Epithelial cell of proximal tubule (primary cell): ENCODE results near the gene ZNF341. TPM values are rescaled to one million over a fixed set of nuclear protein-coding genes. Genes with fewer than 3 reads are reported as not detected.
"Not testable (repeated sequence)": the region's sequence is repeated elsewhere in the genome, so short reads cannot be mapped to it uniquely, and the experiment has no call there.

Experiments used
- DNase-seq: peaks from one replicate; pipeline ENCODE4 v3.0.0-alpha.2; 2011; ENCODE audit warnings: low read depth
- H3K4me3 ChIP-seq: 2 replicates; pipeline ENCODE4 v1.5.1; 2011; ENCODE audit warnings: low read depth, mild to moderate bottlenecking, low read length
- CTCF ChIP-seq: conservative IDR thresholded peaks from 2 replicates; pipeline ENCODE4 v1.5.1; 2012; ENCODE audit warnings: low read depth, mild to moderate bottlenecking, low read length
- total RNA-seq: library from RNA; depleted of rRNA; stranded (reverse); fragments of >200 nt; gene quantifications from 2 replicates; pipeline ENCODE4 v1.2.3, GENCODE V29; 2015

The ZNF341 gene
- total RNA-seq, 1 donor from 2014 or later, result 2.1 TPM

DNA sequence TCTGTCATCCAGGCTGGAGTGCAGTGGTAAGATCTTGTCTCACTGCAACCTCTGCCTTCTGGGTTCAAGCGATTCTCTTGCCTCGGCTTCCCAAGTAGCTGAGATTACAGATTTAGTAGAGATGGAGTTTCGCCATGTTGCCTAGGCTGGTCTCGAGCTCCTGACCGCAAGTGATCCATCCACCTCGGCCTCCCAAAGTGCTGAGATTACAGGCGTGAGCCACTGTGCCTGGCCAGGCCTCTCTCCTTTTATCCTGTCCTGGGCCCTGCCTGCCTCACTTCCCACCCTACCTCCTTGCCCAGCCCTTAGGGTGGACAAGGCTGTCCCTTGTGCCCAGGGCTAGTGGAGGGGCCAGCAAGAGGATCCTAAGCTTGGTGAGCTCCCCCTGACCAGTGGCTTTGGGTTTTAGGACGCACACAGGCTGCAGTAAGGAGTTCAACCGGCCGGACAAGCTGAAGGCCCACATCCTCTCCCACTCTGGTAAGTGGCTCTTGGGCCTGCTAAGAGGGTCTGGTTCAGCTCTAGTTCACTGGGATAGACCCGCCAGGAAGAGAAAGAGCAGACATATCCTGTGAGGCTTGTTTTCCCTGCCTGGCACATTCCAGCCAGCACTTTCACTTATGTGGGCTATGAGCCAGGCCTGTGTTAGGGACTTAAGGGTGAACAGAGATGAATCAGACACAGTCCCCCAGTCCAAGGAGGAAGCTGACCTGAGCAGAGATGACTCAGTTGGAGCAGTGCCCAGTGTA is 57.5 kb downstream of the ZNF341 start:
- no peak overlapping the region for H3K4me3 ChIP-seq
- TF ChIP-seq CTCF, result no peak
- peak; percentile 96 for DNase-seq

DNA sequence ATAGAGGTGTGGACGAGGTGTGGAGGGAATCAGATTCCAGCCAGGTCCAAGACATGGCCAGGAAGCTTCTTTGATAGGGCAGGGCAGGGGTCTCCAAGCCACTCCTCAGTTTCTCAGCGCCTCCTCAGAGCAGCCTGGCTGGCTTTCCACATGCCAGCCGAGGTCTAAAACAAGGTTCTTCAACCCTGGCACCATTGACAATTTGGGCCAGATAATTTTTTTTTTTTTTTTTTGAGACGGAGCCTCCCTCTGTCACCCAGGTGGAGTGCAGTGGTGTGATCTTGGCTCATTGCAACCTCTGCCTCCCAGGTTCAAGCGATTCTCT is 58.0 kb downstream of the ZNF341 start:
- no peak overlapping the region for H3K4me3 ChIP-seq
- no peak for DNase-seq
- TF ChIP-seq CTCF, result no peak

- TF ChIP-seq CTCF, result no peak
- DNase-seq, result no peak
These were observed 58.8 kb downstream of the ZNF341 start for GRCh38 chr20:33790566-33790965.

DNA sequence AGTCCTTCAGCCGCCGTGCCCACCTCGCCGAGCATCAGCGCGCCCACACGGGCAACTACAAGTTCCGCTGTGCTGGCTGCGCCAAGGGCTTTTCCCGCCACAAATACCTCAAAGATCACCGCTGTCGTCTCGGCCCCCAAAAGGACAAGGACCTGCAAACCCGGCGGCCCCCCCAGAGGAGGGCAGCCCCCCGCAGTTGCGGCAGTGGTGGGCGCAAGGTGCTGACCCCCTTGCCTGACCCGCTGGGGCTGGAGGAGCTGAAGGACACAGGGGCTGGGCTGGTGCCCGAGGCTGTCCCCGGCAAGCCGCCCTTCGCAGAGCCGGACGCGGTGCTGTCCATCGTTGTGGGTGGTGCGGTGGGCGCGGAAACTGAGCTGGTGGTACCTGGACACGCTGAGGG is 59.2 kb downstream of the ZNF341 start:
- TF ChIP-seq CTCF, result no peak

More at GRCh38 chr20:33790566-33790965, 58.8 kb downstream of the ZNF341 start:
- H3K4me3 ChIP-seq, result no peak overlapping the region

GRCh38 chr20:33791540-33791939 is 59.7 kb downstream of the ZNF341 start:
- no peak for TF ChIP-seq CTCF
- no peak for DNase-seq
- no peak overlapping the region for H3K4me3 ChIP-seq

More for the DNA sequence above, 59.2 kb downstream of the ZNF341 start:
- no peak overlapping the region for H3K4me3 ChIP-seq
- DNase-seq, result no peak

GRCh38 chr20:33791959-33792597 is 60.3 kb downstream of the ZNF341 start:
- no peak for DNase-seq
- H3K4me3 ChIP-seq, result no peak overlapping the region
- TF ChIP-seq CTCF, result peak; percentile 84

DNA sequence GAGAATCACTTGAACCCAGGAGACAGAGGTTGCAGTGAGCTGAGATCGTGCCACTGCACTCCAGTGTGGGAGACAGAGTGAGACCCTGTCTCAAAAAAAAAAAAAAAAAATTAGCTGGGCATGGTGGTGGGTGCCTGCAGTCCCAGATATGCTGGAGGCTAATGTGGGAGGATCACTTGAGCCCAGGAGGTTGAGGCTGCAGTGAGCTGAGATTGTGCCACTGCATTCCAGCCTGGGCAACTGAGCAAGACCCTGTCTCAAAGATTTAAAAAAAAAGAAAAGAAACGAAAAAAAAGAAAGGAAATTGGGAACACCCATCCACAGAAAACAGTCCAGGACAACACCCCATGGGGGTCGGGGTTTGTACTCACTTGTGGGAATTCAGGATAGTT is 60.8 kb downstream of the ZNF341 start:
- not testable (repeated sequence) for H3K4me3 ChIP-seq

More for the DNA sequence above, 60.8 kb downstream of the ZNF341 start:
- DNase-seq, result not testable (repeated sequence)
